HG02623 (cell line): Measurements from ENCODE around the gene ARL2.
A peak's percentile ranks its signal among the peaks of the same experiment; 100 is the strongest.
"Not testable (repeated sequence)": the region's sequence is repeated elsewhere in the genome, so short reads cannot be mapped to it uniquely, and the experiment has no call there.

Experiments
- ATAC-seq: cut with Tn5 transposase; IDR thresholded peaks from one replicate; pipeline ENCODE4 v1.9.1; 2021; ENCODE audit warnings: moderate library complexity; ENCODE audit not compliant: unreplicated experiment

ARL2 gene

GRCh38 chr11:65003968-65004367 is 10.0 kb upstream of the ARL2 start:
- ATAC-seq: not testable (repeated sequence)

GRCh38 chr11:65008016-65008415 is 5.9 kb upstream of the ARL2 start:
- no peak for ATAC-seq

- no peak for ATAC-seq
Measured at GRCh38 chr11:65008873-65009272, 5.1 kb upstream of the ARL2 start.

- peak; percentile 52 for ATAC-seq
Measured at GRCh38 chr11:65013130-65013887, 651 bp upstream of the ARL2 start.

GRCh38 chr11:65014726-65015227 is 817 bp downstream of the ARL2 start:
- ATAC-seq: no peak

- no peak for ATAC-seq
Measured at GRCh38 chr11:65016705-65017104, 2.7 kb downstream of the ARL2 start.

- ATAC-seq: no peak
Measured at GRCh38 chr11:65017937-65018336, 4.0 kb downstream of the ARL2 start.

GRCh38 chr11:65019824-65020223 is 5.9 kb downstream of the ARL2 start:
- no peak for ATAC-seq

- no peak for ATAC-seq
Measured at GRCh38 chr11:65021003-65021402, 7.0 kb downstream of the ARL2 start.

- ATAC-seq: no peak
Measured at GRCh38 chr11:65021509-65021908, 7.5 kb downstream of the ARL2 start.

GRCh38 chr11:65023502-65023901 is 9.5 kb downstream of the ARL2 start:
- not testable (repeated sequence) for ATAC-seq

- no peak for ATAC-seq
Measured at GRCh38 chr11:65026810-65027209, 12.8 kb downstream of the ARL2 start.

- peak; percentile 78 for ATAC-seq
Measured at GRCh38 chr11:65027213-65028067, 13.5 kb downstream of the ARL2 start, which contains the start of gene SNX15. Gene SNX15, plus strand, starts transcription at chr11:65027439. Its CDS starts 99 bp downstream, at chr11:65027538.

- no peak for ATAC-seq
Measured at GRCh38 chr11:65032216-65032615, 18.3 kb downstream of the ARL2 start.

GRCh38 chr11:65034423-65034822 is 20.5 kb downstream of the ARL2 start:
- no peak for ATAC-seq

- no peak for ATAC-seq
Measured at GRCh38 chr11:65035579-65035978, 21.6 kb downstream of the ARL2 start.

GRCh38 chr11:65036931-65037330 is 23.0 kb downstream of the ARL2 start:
- ATAC-seq: no peak

- no peak for ATAC-seq
Measured at GRCh38 chr11:65040520-65040846, 26.5 kb downstream of the ARL2 start.

- peak; percentile 87 for ATAC-seq
Measured at GRCh38 chr11:65040847-65041622, 27.1 kb downstream of the ARL2 start, which contains the start of gene SAC3D1. Gene SAC3D1, plus strand, starts transcription at chr11:65041210. Its CDS starts 83 bp downstream, at chr11:65041293.

GRCh38 chr11:65042891-65043290 is 28.9 kb downstream of the ARL2 start:
- ATAC-seq: no peak

GRCh38 chr11:65043881-65044501 is 30.0 kb downstream of the ARL2 start:
- ATAC-seq: no peak
